GM12878 (cell line): Measurements from ENCODE around the gene TNIP1.

Experiments
- BHLHE40 ChIP-seq, 2 experiments: fragments of 450-650 bp in 1 of 2; IDR thresholded peaks; 2 replicates each; pipeline ENCODE4 v1.6.1; 2011 to 2017; ENCODE audit warnings: low read depth in 2 of 2, borderline replicate concordance in 1 of 2, improper control_type of control experiment in 1 of 2, low read length in 1 of 2, mild to moderate bottlenecking in 1 of 2
- EZH2 ChIP-seq: IDR thresholded peaks from 2 replicates; pipeline ENCODE4 v1.6.1; 2012; ENCODE audit warnings: low read depth, mild to moderate bottlenecking, control low read depth, inconsistent platforms, low read length, borderline replicate concordance; ENCODE audit not compliant: control insufficient read depth
- MEF2A ChIP-seq: IDR thresholded peaks from 2 replicates; pipeline ENCODE4 v1.6.1; 2011; ENCODE audit warnings: low read depth, mild to moderate bottlenecking, low read length, moderate library complexity; ENCODE audit not compliant: insufficient read depth
- POLR2A ChIP-seq: IDR thresholded peaks from 2 replicates; pipeline ENCODE4 v1.6.1; 2011; ENCODE audit warnings: low read depth, mild to moderate bottlenecking, low read length
- SREBF2 ChIP-seq: IDR thresholded peaks from 2 replicates; pipeline ENCODE4 v1.6.1; 2012; ENCODE audit warnings: mild to moderate bottlenecking, low read length
- TF ChIP-seq, protein P1 (sequence below), 3 experiments: IDR thresholded peaks in 2 of 3; conservative IDR thresholded peaks in 1 of 3; 2 replicates each; pipeline ENCODE4 v1.5.1; 2011; ENCODE audit warnings: low read depth in 3 of 3, low read length in 3 of 3, mild to moderate bottlenecking in 3 of 3, control low read depth in 2 of 3, moderate library complexity in 2 of 3, inconsistent platforms in 1 of 3, mixed read lengths in 1 of 3; ENCODE audit not compliant: control insufficient read depth in 2 of 3, insufficient read depth in 1 of 3; ENCODE audit errors: extremely low read depth in 1 of 3

GRCh38 chr5:151040211-151040747 lies 40.6 kb downstream of the TNIP1 start:
- TF ChIP-seq SREBF2 (no peak), MEF2A (no peak), POLR2A (no peak), BHLHE40 (IDR thresholded peaks at IDR 0.05; ENCODE audit: borderline replicate concordance in 1 of 2, low read depth in 2 of 2, low read length in 1 of 2) (no peak), EZH2 (no peak)
- TF ChIP-seq, protein P1, sequence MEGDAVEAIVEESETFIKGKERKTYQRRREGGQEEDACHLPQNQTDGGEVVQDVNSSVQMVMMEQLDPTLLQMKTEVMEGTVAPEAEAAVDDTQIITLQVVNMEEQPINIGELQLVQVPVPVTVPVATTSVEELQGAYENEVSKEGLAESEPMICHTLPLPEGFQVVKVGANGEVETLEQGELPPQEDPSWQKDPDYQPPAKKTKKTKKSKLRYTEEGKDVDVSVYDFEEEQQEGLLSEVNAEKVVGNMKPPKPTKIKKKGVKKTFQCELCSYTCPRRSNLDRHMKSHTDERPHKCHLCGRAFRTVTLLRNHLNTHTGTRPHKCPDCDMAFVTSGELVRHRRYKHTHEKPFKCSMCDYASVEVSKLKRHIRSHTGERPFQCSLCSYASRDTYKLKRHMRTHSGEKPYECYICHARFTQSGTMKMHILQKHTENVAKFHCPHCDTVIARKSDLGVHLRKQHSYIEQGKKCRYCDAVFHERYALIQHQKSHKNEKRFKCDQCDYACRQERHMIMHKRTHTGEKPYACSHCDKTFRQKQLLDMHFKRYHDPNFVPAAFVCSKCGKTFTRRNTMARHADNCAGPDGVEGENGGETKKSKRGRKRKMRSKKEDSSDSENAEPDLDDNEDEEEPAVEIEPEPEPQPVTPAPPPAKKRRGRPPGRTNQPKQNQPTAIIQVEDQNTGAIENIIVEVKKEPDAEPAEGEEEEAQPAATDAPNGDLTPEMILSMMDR (IDR thresholded peaks at IDR 0.05 in 2 of 3, conservative IDR thresholded peaks at IDR 0.05 in 1 of 3; ENCODE audit: control insufficient read depth in 2 of 3, extremely low read depth in 1 of 3, insufficient read depth in 1 of 3, low read depth in 3 of 3, low read length in 3 of 3) = no peak
